Subcutaneous adipose tissue (tissue), 4 donors: ENCODE results near the gene NFATC2. TPM values are rescaled to one million over a fixed set of nuclear protein-coding genes. Genes with fewer than 3 reads are reported as not detected.

Experiments used
- total RNA-seq, 4 donors: library from RNA; depleted of rRNA; stranded (reverse); fragments of >200 nt; gene quantifications; one replicate each; pipeline ENCODE4 v1.1.0, GENCODE V29; 2016
- TF ChIP-seq, protein P1 (sequence below): fragments of 450-650 bp; IDR thresholded peaks from one replicate; pipeline ENCODE4 v1.5.1; 2016; ENCODE audit warnings: low read depth, mild to moderate bottlenecking, control low read depth, antibody characterized with exemption, moderate library complexity

Gene NFATC2
- total RNA-seq, 4 donors from 2014 or later = 2.3 to 7.5 (median 5.8) TPM

DNA sequence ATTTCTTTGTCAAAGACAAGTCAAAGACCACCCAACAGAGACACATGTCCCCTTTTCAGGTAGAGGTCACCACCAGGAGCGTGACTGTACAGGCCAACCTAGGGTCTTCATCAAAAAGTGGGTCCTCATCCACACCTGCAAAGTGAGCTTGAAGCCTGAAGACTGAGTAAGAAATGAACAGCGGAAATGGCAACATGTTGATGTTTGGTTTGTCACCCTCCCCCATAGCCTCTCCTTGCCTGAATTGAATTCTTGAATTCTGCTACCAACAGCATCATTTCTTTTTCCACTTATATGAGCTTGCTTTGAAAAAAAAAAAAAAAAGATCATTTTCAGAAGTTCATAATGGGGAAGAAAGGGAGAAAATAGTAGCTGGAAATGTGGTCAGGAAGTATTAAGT, 104.4 kb downstream of the NFATC2 start:
- TF ChIP-seq, protein P1, sequence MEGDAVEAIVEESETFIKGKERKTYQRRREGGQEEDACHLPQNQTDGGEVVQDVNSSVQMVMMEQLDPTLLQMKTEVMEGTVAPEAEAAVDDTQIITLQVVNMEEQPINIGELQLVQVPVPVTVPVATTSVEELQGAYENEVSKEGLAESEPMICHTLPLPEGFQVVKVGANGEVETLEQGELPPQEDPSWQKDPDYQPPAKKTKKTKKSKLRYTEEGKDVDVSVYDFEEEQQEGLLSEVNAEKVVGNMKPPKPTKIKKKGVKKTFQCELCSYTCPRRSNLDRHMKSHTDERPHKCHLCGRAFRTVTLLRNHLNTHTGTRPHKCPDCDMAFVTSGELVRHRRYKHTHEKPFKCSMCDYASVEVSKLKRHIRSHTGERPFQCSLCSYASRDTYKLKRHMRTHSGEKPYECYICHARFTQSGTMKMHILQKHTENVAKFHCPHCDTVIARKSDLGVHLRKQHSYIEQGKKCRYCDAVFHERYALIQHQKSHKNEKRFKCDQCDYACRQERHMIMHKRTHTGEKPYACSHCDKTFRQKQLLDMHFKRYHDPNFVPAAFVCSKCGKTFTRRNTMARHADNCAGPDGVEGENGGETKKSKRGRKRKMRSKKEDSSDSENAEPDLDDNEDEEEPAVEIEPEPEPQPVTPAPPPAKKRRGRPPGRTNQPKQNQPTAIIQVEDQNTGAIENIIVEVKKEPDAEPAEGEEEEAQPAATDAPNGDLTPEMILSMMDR = no peak

DNA sequence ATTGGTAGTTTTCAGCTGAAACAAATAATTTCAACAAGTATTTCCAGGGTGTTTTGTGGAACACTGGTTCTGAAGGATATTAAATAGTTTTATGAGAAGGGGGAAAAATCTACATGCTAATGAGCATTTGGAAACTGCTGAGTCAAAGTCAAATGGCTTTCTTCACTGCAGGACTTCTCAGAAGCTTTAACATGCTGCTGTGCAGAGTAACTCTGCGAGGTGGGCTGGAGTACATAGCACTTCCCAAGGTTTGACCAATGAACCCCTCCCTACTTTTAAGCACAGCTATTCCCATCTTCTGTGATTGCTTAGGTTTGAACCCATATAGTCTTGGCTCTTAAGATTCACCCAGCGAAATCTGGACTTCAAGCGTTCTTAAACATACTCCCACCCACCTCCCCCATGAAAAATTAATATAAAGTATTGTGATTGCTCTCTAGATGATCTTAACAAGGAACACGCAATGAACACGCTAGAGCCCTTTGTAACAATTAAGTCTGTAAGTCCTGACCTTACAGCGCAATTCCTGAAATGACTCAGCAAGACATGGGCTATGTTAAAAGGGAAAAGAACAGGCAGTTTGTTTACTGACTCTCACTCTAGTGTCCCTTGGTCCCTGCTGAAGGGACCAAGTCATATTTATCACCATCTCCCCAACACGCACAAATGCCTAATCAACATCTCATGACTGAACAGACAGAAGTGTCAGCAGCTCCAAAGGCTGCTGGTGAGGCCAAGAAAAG, 105.2 kb downstream of the NFATC2 start:
- TF ChIP-seq, protein P1 = no peak

DNA sequence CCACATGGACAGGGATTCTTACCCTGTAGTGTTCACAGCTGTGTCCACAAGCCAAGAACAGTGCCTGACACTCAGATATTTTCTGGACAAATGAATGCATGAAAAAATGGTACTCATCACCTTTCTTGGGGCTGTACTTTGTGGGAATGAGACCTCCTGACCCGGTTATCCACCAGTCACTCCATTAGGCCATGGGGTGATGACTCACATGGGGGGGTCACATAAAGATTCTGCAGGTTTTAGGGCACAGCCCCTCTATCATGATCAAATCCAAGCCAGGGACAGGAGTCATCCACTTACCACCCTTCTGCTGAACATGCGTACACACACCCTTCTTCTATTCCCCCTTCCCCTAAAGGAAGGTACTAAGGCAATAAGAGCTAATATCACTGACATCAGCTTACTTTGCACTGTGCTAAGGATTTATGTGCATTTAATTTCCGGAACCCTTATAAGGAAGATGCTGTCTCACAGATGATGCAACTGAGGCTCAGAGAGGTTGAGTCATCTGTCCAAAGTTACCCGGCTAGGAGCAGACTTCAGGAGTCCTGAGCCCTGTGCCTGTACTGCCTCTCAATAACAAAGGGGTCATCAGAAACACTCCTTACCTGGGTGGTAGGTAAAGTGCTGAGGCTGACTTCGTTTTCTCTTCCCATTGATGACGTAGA, 107.8 kb downstream of the NFATC2 start:
- TF ChIP-seq, protein P1 = no peak

DNA sequence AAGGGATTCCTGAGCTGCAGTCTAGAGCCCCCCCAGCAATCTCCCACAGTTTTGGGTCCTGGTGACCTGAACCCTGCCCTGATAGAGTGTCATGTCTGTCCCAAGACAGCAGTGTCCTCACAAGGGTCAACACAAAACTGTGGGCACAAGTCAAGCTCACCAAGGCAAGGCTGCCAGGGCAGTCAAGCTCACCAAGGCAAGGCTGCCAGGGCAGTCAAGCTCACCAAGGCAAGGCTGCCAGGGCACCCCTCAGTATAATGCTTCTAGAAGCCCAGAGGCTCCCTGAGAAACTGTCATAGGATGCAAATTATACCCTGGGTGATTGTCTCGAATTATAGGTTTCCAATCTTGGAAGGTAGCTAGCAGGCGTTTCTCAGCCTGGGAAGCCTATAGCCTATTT, 108.5 kb downstream of the NFATC2 start:
- TF ChIP-seq, protein P1 = no peak

DNA sequence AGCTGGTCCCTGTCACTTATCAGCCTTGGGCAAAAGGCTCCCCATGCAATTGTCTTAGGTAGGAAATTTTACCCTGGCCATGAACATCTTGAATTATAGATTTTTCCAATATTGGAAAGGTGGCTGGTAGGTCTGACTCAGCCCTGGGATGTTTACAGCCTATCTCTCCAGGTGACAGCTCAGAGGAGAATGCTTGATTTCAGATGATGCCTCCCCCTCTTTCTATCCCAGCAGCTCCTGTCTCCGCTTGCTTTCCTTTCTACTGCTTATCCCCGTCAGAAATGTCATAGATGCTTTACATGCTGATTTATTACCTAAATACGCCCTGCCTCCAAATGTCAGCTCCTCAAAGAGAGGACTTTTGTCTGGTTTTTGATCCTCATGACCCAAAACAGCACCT, 109.6 kb downstream of the NFATC2 start:
- TF ChIP-seq, protein P1 = no peak

DNA sequence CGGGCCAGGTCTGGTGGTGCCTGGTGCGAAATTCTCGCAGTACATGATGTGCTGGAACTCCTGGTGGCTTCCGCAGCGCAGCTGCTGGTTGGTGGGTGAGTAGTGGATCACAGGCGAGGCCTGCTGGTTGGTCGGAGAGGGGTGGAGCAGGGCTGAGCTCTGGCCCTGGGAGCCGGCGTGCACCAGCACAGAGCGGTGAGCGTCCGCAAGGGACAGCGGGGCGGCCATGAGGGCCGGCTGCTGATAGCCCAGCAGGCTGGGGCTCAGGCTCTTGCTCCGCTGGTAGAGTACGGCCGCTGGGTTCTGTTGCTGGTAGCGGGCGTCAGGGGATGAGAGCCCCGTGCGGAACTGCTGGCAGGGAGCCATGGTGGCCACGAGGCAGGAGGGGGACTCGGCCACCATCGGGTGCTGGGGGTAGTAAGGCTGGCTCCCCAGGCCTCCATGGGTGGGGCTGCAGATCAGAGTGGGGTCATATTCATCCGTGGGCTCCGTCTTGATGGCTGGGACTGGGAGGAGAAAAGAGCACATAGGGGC, 110.2 kb downstream of the NFATC2 start:
- TF ChIP-seq, protein P1 = no peak

DNA sequence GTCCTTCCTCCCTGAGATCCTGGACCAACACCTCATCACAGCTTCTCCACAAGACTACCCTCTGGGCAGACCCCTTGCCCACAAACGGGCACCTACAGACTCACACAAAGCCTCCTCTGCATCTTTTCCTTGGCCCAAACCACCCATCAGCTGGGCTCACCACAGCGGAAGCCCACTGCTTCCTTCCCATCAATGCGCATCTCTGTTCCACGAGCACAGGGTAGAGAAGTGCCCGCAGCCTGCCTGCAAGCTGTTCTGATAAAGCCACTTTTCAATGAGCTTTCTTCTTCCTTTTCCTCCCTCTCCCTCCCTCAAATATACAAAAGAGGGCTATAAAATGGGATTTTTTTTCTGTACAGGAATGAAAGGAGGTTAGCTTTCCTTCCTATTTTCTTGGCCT, 111.2 kb downstream of the NFATC2 start:
- TF ChIP-seq, protein P1 = no peak
